Thymus (tissue), 14 donors: Measurements from ENCODE around the gene PAX3. TPM values are rescaled to one million over a fixed set of nuclear protein-coding genes. Genes with fewer than 3 reads are reported as not detected.

ENCODE experiments used
- DNase-seq, 9 donors: peaks; one replicate each; pipeline ENCODE4 v3.0.0-alpha.2; 2013; ENCODE audit warnings: low spot score in 9 of 9, low read depth in 6 of 9, missing footprints in 1 of 9
- H3K27ac ChIP-seq, 2 donors: one replicate each; pipeline ENCODE4 v1.5.1; 2013; ENCODE audit warnings: control low read depth in 1 of 2, low read depth in 1 of 2, low read length in 1 of 2, mild to moderate bottlenecking in 1 of 2, moderate library complexity in 1 of 2
- H3K27me3 ChIP-seq, 2 donors: one replicate each; pipeline ENCODE4 v1.5.1; 2013; ENCODE audit warnings: low read length in 1 of 2; ENCODE audit not compliant: control insufficient read depth in 2 of 2, insufficient read depth in 1 of 2
- H3K36me3 ChIP-seq, 2 donors: one replicate each; pipeline ENCODE4 v1.5.1; 2013; ENCODE audit warnings: low read length in 1 of 2, mild to moderate bottlenecking in 1 of 2, moderate library complexity in 1 of 2; ENCODE audit not compliant: control insufficient read depth in 2 of 2, insufficient read depth in 2 of 2
- H3K4me1 ChIP-seq, 2 donors: one replicate each; pipeline ENCODE4 v1.5.1; 2013; ENCODE audit warnings: low read length in 2 of 2; ENCODE audit not compliant: control insufficient read depth in 2 of 2, insufficient read depth in 2 of 2
- H3K4me3 ChIP-seq, 2 donors: one replicate each; pipeline ENCODE4 v1.5.1; 2013; ENCODE audit warnings: low read length in 2 of 2, control low read depth in 1 of 2, mild to moderate bottlenecking in 1 of 2
- H3K9me3 ChIP-seq, 2 donors: one replicate each; pipeline ENCODE4 v1.5.1; 2013; ENCODE audit warnings: low read length in 1 of 2, mild to moderate bottlenecking in 1 of 2; ENCODE audit not compliant: control insufficient read depth in 2 of 2, insufficient read depth in 1 of 2
- WGBS: extraction: QIAGEN DNeasy Blood & Tissue Kit; methylation state at CpG from one replicate; pipeline ENCODE4 v1.1.7; 2013; 5-methylcytosine and 5-hydroxymethylcytosine counted together
- long read RNA-seq, 10 donors: transcript quantifications; one replicate each; lab custom pipeline, GENCODE V29; 2026
- polyA plus RNA-seq: library from polyadenylated mRNA; stranded (reverse); fragments of 200-250 nt; gene quantifications from one replicate; pipeline ENCODE4 v1.2.3, GENCODE V29; 2013
- total RNA-seq: library from RNA; stranded (reverse); fragments of 120-200 nt; gene quantifications from one replicate; pipeline ENCODE4 v1.2.4, GENCODE V29; 2013
- donor health status: healthy.

PAX3 gene
- 0.05 TPM for total RNA-seq
- 0.05 TPM for polyA plus RNA-seq
- long read RNA-seq, donor 1, result 0 reads
- long read RNA-seq, donor 2, result 0 reads
- long read RNA-seq, donor 3, result 0 reads
- long read RNA-seq, donor 4, result 0 reads
- long read RNA-seq, donor 5, result 0 reads
- long read RNA-seq, donor 6, result 0 reads
- long read RNA-seq, donor 7, result 0 reads
- long read RNA-seq, donor 8, result 0 reads
- long read RNA-seq, donor 9, result 0 reads
- long read RNA-seq, donor 10, result 0 reads

DNA sequence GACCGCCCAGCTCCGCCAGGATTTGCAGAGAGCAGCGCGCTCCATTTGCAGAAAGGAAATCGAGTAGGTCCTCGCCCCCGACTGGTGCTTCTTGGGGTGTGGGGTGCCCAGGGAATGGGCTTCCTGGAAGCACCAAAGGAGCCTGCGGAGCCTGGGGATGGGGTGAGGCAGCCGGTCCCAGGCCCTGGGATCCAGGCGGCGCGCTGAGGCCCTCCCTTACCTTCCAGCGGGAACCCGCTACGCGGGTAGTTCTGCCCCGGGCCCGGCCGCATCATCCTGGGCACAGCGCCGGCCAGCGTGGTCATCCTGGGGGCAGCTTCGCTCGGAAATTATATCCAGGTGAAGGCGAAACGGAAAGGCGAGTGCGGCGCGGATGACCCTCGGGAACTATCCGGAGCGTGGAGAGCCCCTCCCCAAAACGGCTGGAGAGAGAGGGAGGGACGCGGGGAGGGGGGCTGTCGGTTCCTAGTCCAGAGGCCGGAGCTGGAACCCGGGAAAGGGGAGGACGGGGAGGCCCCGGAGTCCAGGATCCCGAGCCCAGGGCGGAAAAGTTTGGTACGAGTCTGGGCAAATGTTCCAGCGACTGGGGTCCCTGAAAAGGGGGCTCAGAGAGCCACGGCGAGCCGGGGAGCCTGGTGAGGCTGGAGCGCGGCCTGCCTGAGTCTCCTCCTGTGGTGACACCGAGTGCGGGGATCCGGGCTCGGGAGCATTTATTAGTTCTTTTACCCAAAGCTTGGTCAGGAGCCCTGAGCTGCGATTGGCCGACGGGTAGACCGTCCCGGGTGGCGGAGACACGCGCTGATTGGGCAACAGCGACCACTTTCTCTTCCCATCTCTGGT is at the start of gene PAX3:
Gene PAX3, minus strand, starts transcription at position 688 of the 840 bp plus-strand sequence. Its CDS starts 383 bp downstream, at position 305.
- no peaks in the 10 kb centered on the region for H3K4me1 ChIP-seq

DNA sequence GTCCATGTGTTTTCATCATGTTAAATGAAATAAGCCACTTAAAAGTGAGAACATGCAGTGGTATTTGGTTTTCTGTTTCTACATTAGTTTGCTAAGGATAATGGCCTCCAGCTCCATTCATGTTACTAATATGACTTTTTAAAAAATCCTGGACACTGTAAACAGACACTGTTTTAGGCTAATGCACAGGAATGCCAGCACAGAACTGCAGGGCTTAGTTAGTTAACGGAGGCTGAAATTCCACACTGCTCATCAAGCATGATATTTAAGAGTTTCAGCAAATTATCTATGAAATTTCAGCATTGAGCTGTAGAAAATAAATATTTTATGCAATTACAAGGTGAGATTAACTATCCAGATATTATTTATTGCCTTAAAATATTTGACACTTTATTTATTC is 42.5 kb upstream of the PAX3 start:
- H3K9me3 ChIP-seq, result no peaks in the 10 kb centered on the region
- H3K27me3 ChIP-seq, result no peaks in the 10 kb centered on the region
- no peaks in the 10 kb centered on the region for H3K36me3 ChIP-seq
- WGBS, result 93% methylated on average over 1 of the region's 1 CpG
- no peak for DNase-seq
- no peak overlapping the region for H3K27ac ChIP-seq
- no peak overlapping the region for H3K4me3 ChIP-seq
- no peaks in the 10 kb centered on the region for H3K4me1 ChIP-seq

More for the DNA sequence above, at the start of gene PAX3:
- 5% methylated on average over 63 of the region's 63 CpGs for WGBS
- DNase-seq, result no peak
- H3K27me3 ChIP-seq, result peaks cover 96 to 100% of the 10 kb centered on the region in 2 donors
- no peaks in the 10 kb centered on the region for H3K36me3 ChIP-seq
- peaks cover 1 to 31% of the 10 kb centered on the region in 2 donors for H3K9me3 ChIP-seq
- no peak within 1 kb of the TSS for H3K4me3 ChIP-seq
- H3K27ac ChIP-seq, result no peak within 1 kb of the TSS

DNA sequence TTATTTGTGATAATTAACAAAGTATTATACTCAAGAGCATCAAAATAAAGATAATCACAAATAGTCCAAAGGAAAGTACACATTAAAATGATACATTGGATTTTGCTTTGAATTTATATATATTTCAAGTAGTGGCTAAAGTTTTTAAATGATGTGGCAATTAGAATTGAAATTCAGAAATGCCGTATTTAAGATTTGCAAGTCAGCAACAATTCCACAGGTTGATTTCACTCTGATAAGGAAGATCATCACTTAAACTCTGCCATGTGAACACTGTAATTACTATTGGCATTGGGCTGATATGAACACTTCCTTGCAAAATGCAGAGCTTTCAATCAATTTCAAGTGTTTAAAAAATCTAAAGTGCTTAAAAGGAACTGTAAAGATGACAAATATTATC is 39.6 kb upstream of the PAX3 start:
- Histone ChIP-seq H3K27me3 (no peaks in the 10 kb centered on the region), H3K36me3 (no peaks in the 10 kb centered on the region), H3K4me3 (no peak overlapping the region), H3K9me3 (no peaks in the 10 kb centered on the region), H3K27ac (no peak overlapping the region), H3K4me1 (no peaks in the 10 kb centered on the region)
- WGBS, result 99% methylated on average over 1 of the region's 1 CpG
- DNase-seq, result no peak

DNA sequence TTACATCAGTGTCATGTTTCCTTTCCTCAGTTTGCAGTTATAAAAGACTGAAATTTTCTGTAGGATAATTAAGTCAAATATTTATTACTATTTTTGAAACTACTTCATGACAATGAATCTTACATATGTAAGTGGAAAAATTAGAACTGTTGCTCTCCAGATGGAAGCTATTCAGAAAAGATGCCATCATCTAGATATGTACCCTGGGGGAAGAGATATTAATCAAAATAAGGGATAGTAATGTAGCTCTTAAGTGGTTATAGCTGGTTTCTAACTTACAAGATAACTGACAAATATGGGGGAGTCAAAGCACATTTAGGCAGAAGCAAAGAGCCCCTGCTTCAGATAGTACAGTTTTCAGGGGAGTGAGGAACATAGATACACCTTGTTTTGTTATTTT is 38.1 kb upstream of the PAX3 start:
- no peaks in the 10 kb centered on the region for H3K27me3 ChIP-seq
- H3K4me1 ChIP-seq, result no peaks in the 10 kb centered on the region
- DNase-seq, result no peak
- H3K4me3 ChIP-seq, result no peak overlapping the region
- no peaks in the 10 kb centered on the region for H3K9me3 ChIP-seq
- no peak overlapping the region for H3K27ac ChIP-seq
- no peaks in the 10 kb centered on the region for H3K36me3 ChIP-seq

DNA sequence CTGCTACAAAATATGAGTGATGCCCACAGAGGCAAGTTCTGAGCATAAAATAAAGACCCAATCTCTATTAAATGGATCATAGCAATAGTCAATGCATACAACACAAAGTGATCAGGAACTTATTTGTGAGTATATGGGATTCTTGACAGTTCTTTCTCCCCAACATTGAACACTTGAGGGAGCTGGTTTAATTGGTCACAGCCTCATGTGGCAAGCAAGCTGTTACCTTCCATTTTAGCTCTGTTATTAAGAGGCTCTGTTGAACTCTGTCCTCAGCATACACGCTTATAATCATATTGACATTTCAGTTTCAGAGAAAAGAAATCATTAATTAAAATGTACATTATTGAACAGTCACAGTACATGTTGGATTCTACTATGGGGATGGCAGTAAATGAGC is 37.6 kb upstream of the PAX3 start:
- no peak for DNase-seq
- no peaks in the 10 kb centered on the region for H3K4me1 ChIP-seq
- 97% methylated on average over 1 of the region's 1 CpG for WGBS

DNA sequence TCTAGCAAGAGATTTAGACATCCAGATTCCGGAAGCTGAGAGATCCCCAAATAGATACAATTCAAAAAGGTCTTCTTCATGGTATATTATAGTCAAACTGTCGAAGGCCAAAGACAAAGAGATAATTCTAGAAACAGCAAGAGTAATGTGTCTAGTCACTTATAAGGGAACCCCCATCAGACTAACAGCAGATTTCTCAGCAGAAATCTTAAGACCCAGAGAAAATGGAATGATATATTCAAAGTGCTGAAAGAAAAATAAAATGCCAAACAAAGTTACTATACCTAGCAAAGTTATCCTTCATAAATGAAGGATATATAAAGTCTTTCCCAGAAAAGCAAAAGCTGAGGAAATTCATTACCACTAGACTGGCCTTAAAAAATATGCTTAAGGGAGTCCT is 36.1 kb upstream of the PAX3 start:
- DNase-seq, result no peak
- Histone ChIP-seq H3K27me3 (no peaks in the 10 kb centered on the region), H3K4me1 (no peaks in the 10 kb centered on the region), H3K27ac (no peak overlapping the region), H3K4me3 (no peak overlapping the region), H3K9me3 (no peaks in the 10 kb centered on the region), H3K36me3 (no peaks in the 10 kb centered on the region)
- WGBS, result over 99% methylated on average over 2 of the region's 2 CpGs

More for the DNA sequence above, 37.6 kb upstream of the PAX3 start:
- Histone ChIP-seq H3K36me3 (no peaks in the 10 kb centered on the region), H3K4me3 (no peak overlapping the region), H3K9me3 (no peaks in the 10 kb centered on the region), H3K27me3 (no peaks in the 10 kb centered on the region), H3K27ac (no peak overlapping the region)

DNA sequence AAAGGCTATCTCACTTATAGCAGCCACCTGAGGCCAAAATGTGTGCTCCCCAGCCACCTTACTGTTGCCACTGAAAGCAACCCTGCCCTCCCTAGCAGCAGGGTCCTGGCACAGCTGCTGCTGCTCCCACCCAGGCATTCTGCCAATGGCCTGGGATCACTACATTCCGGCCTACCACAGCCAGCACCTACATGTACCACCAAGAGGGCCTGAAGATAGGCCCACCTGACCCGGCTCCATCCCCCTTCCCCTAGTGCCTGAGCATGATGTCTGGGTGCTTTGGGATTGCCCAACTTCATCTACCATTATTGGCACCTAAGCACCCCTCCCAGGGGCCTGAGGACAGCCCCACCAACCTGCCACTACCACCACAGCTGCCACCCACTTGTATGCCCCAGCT is 34.6 kb upstream of the PAX3 start:
- no peaks in the 10 kb centered on the region for H3K9me3 ChIP-seq
- H3K4me1 ChIP-seq, result no peaks in the 10 kb centered on the region
- H3K27ac ChIP-seq, result no peak overlapping the region
- no peaks in the 10 kb centered on the region for H3K36me3 ChIP-seq
- H3K4me3 ChIP-seq, result no peak overlapping the region
- 95% methylated on average over 2 of the region's 2 CpGs for WGBS
- H3K27me3 ChIP-seq, result no peaks in the 10 kb centered on the region
- no peak for DNase-seq

DNA sequence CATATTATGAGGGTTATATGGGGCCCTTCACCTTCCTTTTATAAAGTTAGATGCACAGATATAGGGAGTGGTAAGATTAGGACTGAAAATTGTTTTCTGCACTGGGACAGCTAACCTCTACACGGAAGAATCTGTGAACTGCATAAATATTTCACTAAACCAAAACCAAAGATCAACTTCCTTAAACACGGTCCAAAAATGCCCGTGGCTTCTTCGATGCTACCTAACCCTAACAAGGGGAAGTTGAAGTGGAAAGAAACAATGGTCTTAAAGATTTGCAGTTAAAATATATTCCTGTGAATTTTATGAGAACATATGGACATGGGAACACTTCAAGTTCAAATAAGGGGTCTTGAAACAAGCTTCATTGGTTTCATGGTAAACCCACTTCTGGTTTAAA is 33.3 kb upstream of the PAX3 start:
- no peak for DNase-seq
- WGBS, result 8% methylated on average over 4 of the region's 4 CpGs
- Histone ChIP-seq H3K27me3 (no peaks in the 10 kb centered on the region), H3K36me3 (no peaks in the 10 kb centered on the region), H3K4me1 (no peaks in the 10 kb centered on the region), H3K9me3 (no peaks in the 10 kb centered on the region), H3K4me3 (no peak overlapping the region), H3K27ac (no peak overlapping the region)

DNA sequence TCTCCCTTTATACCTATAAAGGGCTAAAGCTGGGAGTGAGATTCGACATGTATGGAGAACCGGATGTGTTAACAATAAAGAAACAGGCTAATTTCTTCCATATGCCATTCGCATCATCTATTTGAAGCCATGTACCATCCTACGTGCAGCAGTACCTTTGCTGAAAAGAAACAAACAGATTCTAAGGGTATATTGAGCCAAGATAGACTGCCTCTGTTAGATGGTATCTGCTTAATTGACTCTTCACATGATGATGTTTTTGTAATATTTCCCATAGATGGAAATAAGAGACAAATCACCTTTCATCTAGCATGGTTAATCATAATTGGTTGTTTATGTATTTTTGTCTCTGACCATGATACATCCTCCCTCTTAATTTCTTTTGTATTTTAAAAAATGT is 32.1 kb upstream of the PAX3 start:
- H3K27me3 ChIP-seq, result peaks cover 0 to under 1% of the 10 kb centered on the region in 2 donors
- no peak overlapping the region for H3K27ac ChIP-seq
- no peaks in the 10 kb centered on the region for H3K36me3 ChIP-seq
- 94% methylated on average over 4 of the region's 4 CpGs for WGBS
- no peaks in the 10 kb centered on the region for H3K4me1 ChIP-seq
- no peak for DNase-seq
- no peaks in the 10 kb centered on the region for H3K9me3 ChIP-seq
- H3K4me3 ChIP-seq, result no peak overlapping the region
